H9 (cell line): ENCODE data around the gene FAXDC2. TPM values are rescaled to one million over a fixed set of nuclear protein-coding genes. Genes with fewer than 3 reads are reported as not detected.

Source experiments
- DNase-seq: peaks from one replicate; pipeline ENCODE4 v3.0.0-alpha.2; 2017
- H2AFZ ChIP-seq: one replicate; pipeline ENCODE4 v1.6.1; 2013; ENCODE audit warnings: mild to moderate bottlenecking, low read length, control low read depth, moderate library complexity
- H2AK5ac ChIP-seq: 2 replicates; pipeline ENCODE4 v1.6.1; 2013; ENCODE audit warnings: low read length, control low read depth, mixed read lengths; ENCODE audit not compliant: insufficient read length
- H2BK120ac ChIP-seq: one replicate; pipeline ENCODE4 v1.6.1; 2013; ENCODE audit warnings: low read depth, mild to moderate bottlenecking, low read length, control low read depth, inconsistent platforms; ENCODE audit not compliant: poor library complexity, severe bottlenecking
- H2BK12ac ChIP-seq: 2 replicates; pipeline ENCODE4 v1.6.1; 2013; ENCODE audit warnings: low read length, control low read depth, mixed read lengths, low read depth; ENCODE audit not compliant: insufficient read length
- H2BK15ac ChIP-seq: 2 replicates; pipeline ENCODE4 v1.6.1; 2013; ENCODE audit warnings: low read depth, low read length, control low read depth
- H2BK20ac ChIP-seq: one replicate; pipeline ENCODE4 v1.6.1; 2013; ENCODE audit warnings: low read depth, mild to moderate bottlenecking, low read length, control low read depth, inconsistent platforms; ENCODE audit not compliant: poor library complexity, severe bottlenecking
- H2BK5ac ChIP-seq: 2 replicates; pipeline ENCODE4 v1.6.1; 2013; ENCODE audit warnings: low read length, control low read depth, mixed read lengths; ENCODE audit not compliant: insufficient read length
- H3K14ac ChIP-seq: 2 replicates; pipeline ENCODE4 v1.6.1; 2013; ENCODE audit warnings: low read length, control low read depth; ENCODE audit not compliant: insufficient read depth
- H3K18ac ChIP-seq: 2 replicates; pipeline ENCODE4 v1.6.1; 2013; ENCODE audit warnings: low read depth, mild to moderate bottlenecking, mixed read lengths, low read length, control low read depth; ENCODE audit not compliant: insufficient read length
- H3K23ac ChIP-seq: 2 replicates; pipeline ENCODE4 v1.6.1; 2013; ENCODE audit warnings: low read length, control low read depth, mixed read lengths, low read depth; ENCODE audit not compliant: insufficient read length
- H3K23me2 ChIP-seq: 2 replicates; pipeline ENCODE4 v1.6.1; 2013; ENCODE audit warnings: low read depth, mild to moderate bottlenecking, mixed read lengths, low read length, control low read depth; ENCODE audit not compliant: insufficient read length, poor library complexity, severe bottlenecking
- H3K27ac ChIP-seq: 2 replicates; pipeline ENCODE4 v1.5.1; 2013; ENCODE audit warnings: low read length, control low read depth, mixed read lengths, low read depth; ENCODE audit not compliant: insufficient read length
- H3K27me3 ChIP-seq: 2 replicates; pipeline ENCODE4 v1.6.1; 2013; ENCODE audit warnings: low read length, control low read depth, inconsistent platforms; ENCODE audit not compliant: insufficient read depth
- H3K4ac ChIP-seq: 2 replicates; pipeline ENCODE4 v1.6.1; 2013; ENCODE audit warnings: low read depth, mild to moderate bottlenecking, control low read depth, inconsistent platforms, low read length, moderate library complexity
- H3K4me1 ChIP-seq: 2 replicates; pipeline ENCODE4 v1.6.1; 2013; ENCODE audit warnings: low read length, control low read depth, inconsistent platforms; ENCODE audit not compliant: insufficient read depth
- H3K4me2 ChIP-seq: 2 replicates; pipeline ENCODE4 v1.6.1; 2013; ENCODE audit warnings: low read length, control low read depth, mixed read lengths; ENCODE audit not compliant: insufficient read length, insufficient read depth
- H3K56ac ChIP-seq: 2 replicates; pipeline ENCODE4 v1.6.1; 2013; ENCODE audit warnings: low read depth, mild to moderate bottlenecking, mixed read lengths, low read length, control low read depth; ENCODE audit not compliant: insufficient read length
- H3K79me1 ChIP-seq: 2 replicates; pipeline ENCODE4 v1.6.1; 2013; ENCODE audit warnings: low read depth, mild to moderate bottlenecking, moderate library complexity, low read length, control low read depth, inconsistent platforms; ENCODE audit not compliant: insufficient read depth, poor library complexity, severe bottlenecking
- H3K79me2 ChIP-seq: 2 replicates; pipeline ENCODE4 v1.6.1; 2013; ENCODE audit warnings: low read length, control low read depth, inconsistent platforms; ENCODE audit not compliant: insufficient read depth
- H3K9ac ChIP-seq: 2 replicates; pipeline ENCODE4 v1.6.1; 2013; ENCODE audit warnings: low read length, control low read depth, mixed read lengths; ENCODE audit not compliant: insufficient read length; ENCODE audit errors: extremely low read depth
- H3K9me3 ChIP-seq: one replicate; pipeline ENCODE4 v1.6.1; 2013; ENCODE audit warnings: low read depth, low read length, inconsistent platforms; ENCODE audit not compliant: control insufficient read depth
- H3T11ph ChIP-seq: one replicate; pipeline ENCODE4 v1.6.1; 2013; ENCODE audit warnings: mild to moderate bottlenecking, low read length, control low read depth, inconsistent platforms
- H4K20me1 ChIP-seq: one replicate; pipeline ENCODE4 v1.6.1; 2013; ENCODE audit not compliant: control insufficient read depth, insufficient read length, insufficient read depth
- H4K5ac ChIP-seq: 2 replicates; pipeline ENCODE4 v1.6.1; 2013; ENCODE audit warnings: low read depth, mild to moderate bottlenecking, mixed read lengths, low read length, control low read depth; ENCODE audit not compliant: insufficient read length
- H4K8ac ChIP-seq: replicated peaks from 2 replicates; pipeline ENCODE4 v1.6.1; 2013; ENCODE audit warnings: low read length, control low read depth, mixed read lengths, low read depth; ENCODE audit not compliant: insufficient read length
- H4K91ac ChIP-seq: 2 replicates; pipeline ENCODE4 v1.6.1; 2013; ENCODE audit warnings: low read depth, mild to moderate bottlenecking, moderate library complexity, mixed read lengths, low read length, control low read depth; ENCODE audit not compliant: insufficient read length
- H3K27ac Mint-ChIP-seq, 3 experiments: 2 replicates in 2 of 3; 3 replicates in 1 of 3; pipeline ENCODE4 v1.8.0; 2020 to 2021; ENCODE audit warnings: mixed read lengths in 3 of 3, mild to moderate bottlenecking in 1 of 3, moderate library complexity in 1 of 3
- H3K27me3 Mint-ChIP-seq: 2 replicates; pipeline ENCODE4 v1.8.0; 2021; ENCODE audit warnings: low read depth, mild to moderate bottlenecking, moderate library complexity, mixed read lengths
- H3K36me3 Mint-ChIP-seq, 3 experiments: 2 replicates in 2 of 3; 3 replicates in 1 of 3; pipeline ENCODE4 v1.8.0; 2020 to 2021; ENCODE audit warnings: low read depth in 3 of 3, mixed read lengths in 3 of 3; ENCODE audit not compliant: insufficient read depth in 1 of 3
- H3K4me1 Mint-ChIP-seq, 2 experiments: 2 replicates each; pipeline ENCODE4 v1.8.0; 2020; ENCODE audit warnings: mixed read lengths in 2 of 2
- H3K4me3 Mint-ChIP-seq, 2 experiments: 2 replicates in 1 of 2; 3 replicates in 1 of 2; pipeline ENCODE4 v1.8.0; 2020 to 2021; ENCODE audit warnings: mild to moderate bottlenecking in 2 of 2, mixed read lengths in 2 of 2, moderate library complexity in 1 of 2
- H3K9me3 Mint-ChIP-seq, 2 experiments: 2 replicates in 1 of 2; 3 replicates in 1 of 2; pipeline ENCODE4 v1.8.0; 2020; ENCODE audit warnings: mild to moderate bottlenecking in 2 of 2, mixed read lengths in 2 of 2, moderate library complexity in 1 of 2
- WGBS: extraction: QIAGEN DNeasy Blood & Tissue Kit; methylation state at CpG from one replicate; pipeline ENCODE4 v1.1.7; 2013; ENCODE audit warnings: missing lambda C conversion rate, low lambda C conversion rate, mixed read lengths; ENCODE audit not compliant: insufficient read length; ENCODE audit errors: extremely low coverage; 5-methylcytosine and 5-hydroxymethylcytosine counted together
- total RNA-seq: library from RNA; stranded (reverse); gene quantifications from 2 replicates; pipeline ENCODE4 v1.2.1, GENCODE V29; 2021
- TF ChIP-seq, protein P1 (sequence below): fragments of 200-600 bp; sonication (generic); conservative IDR thresholded peaks from 3 replicates; pipeline ENCODE4 v1.8.0; 2021; ENCODE audit warnings: antibody characterized with exemption, mild to moderate bottlenecking

The FAXDC2 gene
- total RNA-seq, 1 experiment from 2014 or later = 3.0 TPM

DNA sequence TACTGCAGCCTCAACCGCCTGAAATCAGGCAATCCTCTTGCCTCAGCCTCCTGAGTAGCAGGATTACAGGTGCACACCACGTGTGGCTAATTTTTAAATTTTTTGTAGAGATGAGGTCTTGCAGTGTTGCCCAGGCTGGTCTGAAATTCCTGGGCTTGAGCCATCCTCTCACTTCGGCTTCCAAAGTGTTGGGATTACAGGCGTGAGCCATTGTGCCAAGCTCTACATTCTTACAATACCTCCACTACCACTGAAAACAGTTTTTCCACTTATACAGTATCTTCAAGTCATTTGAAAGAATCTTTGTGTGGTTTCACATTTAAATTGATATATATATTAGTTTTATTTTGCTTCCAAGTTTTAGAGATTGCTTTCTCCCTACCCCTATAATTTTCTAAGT, 52.6 kb downstream of the FAXDC2 start:
- Histone ChIP-seq H2BK15ac (no peak overlapping the region), H2BK20ac (no peak overlapping the region), H4K20me1 (no peaks in the 10 kb centered on the region), H4K91ac (no peak overlapping the region), H3K14ac (no peak overlapping the region), H3T11ph (no peak overlapping the region), H3K18ac (no peak overlapping the region), H4K8ac (no peak overlapping the region), H3K79me1 (peaks cover 3% of the 10 kb centered on the region), H3K23ac (no peak overlapping the region), H4K5ac (no peak overlapping the region), H2AK5ac (no peak overlapping the region), H3K27me3 (no peaks in the 10 kb centered on the region), H3K4me2 (no peak overlapping the region), H3K27ac (no peak overlapping the region), H3K4ac (no peak overlapping the region), H3K4me1 (no peaks in the 10 kb centered on the region), H3K9ac (no peak overlapping the region), H2BK12ac (no peak overlapping the region), H2AFZ (no peak overlapping the region), H3K9me3 (no peaks in the 10 kb centered on the region), H3K56ac (no peak overlapping the region), H3K79me2 (no peaks in the 10 kb centered on the region), H2BK120ac (no peak overlapping the region), H3K23me2 (no peaks in the 10 kb centered on the region), H2BK5ac (no peak overlapping the region)
- Mint-ChIP-seq H3K27ac (no peak overlapping the region), H3K4me3 (no peak overlapping the region), H3K27me3 (no peaks in the 10 kb centered on the region; the same call in 1 of the 2 replicates), H3K9me3 (no peaks in the 10 kb centered on the region), H3K4me1 (no peaks in the 10 kb centered on the region), H3K36me3 (peaks cover 78 to 93% (median 91%) of the 10 kb centered on the region in 3 experiments; a peak in 6 of 7 replicates)
- WGBS = no CpG with 5 or more reads among the region's 4 CpGs
- DNase-seq = no peak
- TF ChIP-seq, protein P1, sequence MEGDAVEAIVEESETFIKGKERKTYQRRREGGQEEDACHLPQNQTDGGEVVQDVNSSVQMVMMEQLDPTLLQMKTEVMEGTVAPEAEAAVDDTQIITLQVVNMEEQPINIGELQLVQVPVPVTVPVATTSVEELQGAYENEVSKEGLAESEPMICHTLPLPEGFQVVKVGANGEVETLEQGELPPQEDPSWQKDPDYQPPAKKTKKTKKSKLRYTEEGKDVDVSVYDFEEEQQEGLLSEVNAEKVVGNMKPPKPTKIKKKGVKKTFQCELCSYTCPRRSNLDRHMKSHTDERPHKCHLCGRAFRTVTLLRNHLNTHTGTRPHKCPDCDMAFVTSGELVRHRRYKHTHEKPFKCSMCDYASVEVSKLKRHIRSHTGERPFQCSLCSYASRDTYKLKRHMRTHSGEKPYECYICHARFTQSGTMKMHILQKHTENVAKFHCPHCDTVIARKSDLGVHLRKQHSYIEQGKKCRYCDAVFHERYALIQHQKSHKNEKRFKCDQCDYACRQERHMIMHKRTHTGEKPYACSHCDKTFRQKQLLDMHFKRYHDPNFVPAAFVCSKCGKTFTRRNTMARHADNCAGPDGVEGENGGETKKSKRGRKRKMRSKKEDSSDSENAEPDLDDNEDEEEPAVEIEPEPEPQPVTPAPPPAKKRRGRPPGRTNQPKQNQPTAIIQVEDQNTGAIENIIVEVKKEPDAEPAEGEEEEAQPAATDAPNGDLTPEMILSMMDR = no peak
